SK-N-MC (cell line): ENCODE results near the gene PLCD3.

Experiments
- EZH2 ChIP-seq: fragments of 200-600 bp; sonication (generic); IDR thresholded peaks from one replicate; pipeline ENCODE4 v1.6.1; 2017; ENCODE audit warnings: antibody characterized with exemption
- FOXP2 ChIP-seq: optimal IDR thresholded peaks from 2 replicates; pipeline ENCODE3; 2011; ENCODE audit warnings: mild to moderate bottlenecking, moderate library complexity; ENCODE audit not compliant: insufficient read depth; ENCODE audit errors: extremely low read length, control extremely low read depth
- POLR2AphosphoS5 ChIP-seq: IDR thresholded peaks from 2 replicates; pipeline ENCODE4 v1.6.1; 2012; ENCODE audit warnings: mild to moderate bottlenecking, low read depth, low read length, borderline replicate concordance

GRCh38 chr17:45117334-45117733 lies 15.0 kb downstream of the PLCD3 start:
- TF ChIP-seq EZH2 = no peak
- no peak for TF ChIP-seq POLR2AphosphoS5
- no peak for TF ChIP-seq FOXP2
